A549 (cell line): Measurements from ENCODE around the gene CCDC87. TPM values are rescaled to one million over a fixed set of nuclear protein-coding genes. Genes with fewer than 3 reads are reported as not detected.
A peak's percentile ranks its signal among the peaks of the same experiment; 100 is the strongest.

Experiments used
- BCL3 ChIP-seq: fragments of >200 bp; sonication (Bioruptor Twin); formaldehyde crosslinking; IDR thresholded peaks from 3 replicates; pipeline ENCODE4 v1.6.1; 2016
- BHLHE40 ChIP-seq: IDR thresholded peaks from 2 replicates; pipeline ENCODE4 v1.6.1; 2012; ENCODE audit warnings: low read depth, low read length, inconsistent platforms
- CBX2 ChIP-seq: fragments of 200-600 bp; sonication (generic); IDR thresholded peaks from 2 replicates; pipeline ENCODE4 v1.6.1; 2016; ENCODE audit warnings: low read depth, mild to moderate bottlenecking, borderline replicate concordance
- CBX8 ChIP-seq: fragments of 200-600 bp; sonication (generic); IDR thresholded peaks from 2 replicates; pipeline ENCODE4 v1.6.1; 2016
- CEBPB ChIP-seq, 2 experiments: fragments of >200 bp in 1 of 2; sonication (Bioruptor Twin) in 1 of 2; formaldehyde crosslinking in 1 of 2; IDR thresholded peaks; 2 replicates each; pipeline ENCODE4 v1.6.1; 2012 to 2016
- CHD2 ChIP-seq: fragments of 150-350 bp; IDR thresholded peaks from 2 replicates; pipeline ENCODE4 v1.6.1; 2014; ENCODE audit warnings: low read length; ENCODE audit not compliant: partially characterized antibody
- EHMT2 ChIP-seq: fragments of 200-600 bp; sonication (generic); IDR thresholded peaks from 2 replicates; pipeline ENCODE4 v1.6.1; 2016; ENCODE audit warnings: antibody characterized with exemption, low read depth, mild to moderate bottlenecking, moderate library complexity
- EP300 ChIP-seq, 2 experiments: fragments of >200 bp; sonication (Bioruptor Twin); formaldehyde crosslinking; IDR thresholded peaks; 2 replicates in 1 of 2; 3 replicates in 1 of 2; pipeline ENCODE4 v1.6.1; 2016 to 2017
- ESRRA ChIP-seq: fragments of 150-350 bp; IDR thresholded peaks from 2 replicates; pipeline ENCODE4 v1.6.1; 2014; ENCODE audit warnings: mild to moderate bottlenecking, low read length, borderline replicate concordance
- FOSB ChIP-seq: fragments of 250-450 bp; sonication (Bioruptor Pico); IDR thresholded peaks from 2 replicates; pipeline ENCODE4 v1.5.0; 2020; ENCODE audit warnings: mild to moderate bottlenecking, moderate library complexity
- GATA3 ChIP-seq: IDR thresholded peaks from 2 replicates; pipeline ENCODE4 v1.6.1; 2012; ENCODE audit warnings: borderline replicate concordance
- HDAC2 ChIP-seq: fragments of 200-600 bp; sonication (generic); IDR thresholded peaks from 2 replicates; pipeline ENCODE4 v1.6.1; 2016
- HEYL ChIP-seq: fragments of 250-450 bp; sonication (Bioruptor Pico); IDR thresholded peaks from 2 replicates; pipeline ENCODE4 v1.8.0; 2021; ENCODE audit warnings: mild to moderate bottlenecking, moderate library complexity
- HMGXB4 ChIP-seq: fragments of 250-450 bp; sonication (Bioruptor Pico); IDR thresholded peaks from 2 replicates; pipeline ENCODE4 v1.5.0; 2021; ENCODE audit warnings: mild to moderate bottlenecking, moderate library complexity, borderline replicate concordance
- HOXA7 ChIP-seq: fragments of 250-450 bp; sonication (Bioruptor Pico); IDR thresholded peaks from 2 replicates; pipeline ENCODE4 v1.5.0; 2020; ENCODE audit warnings: mild to moderate bottlenecking, moderate library complexity
- JUN ChIP-seq, 2 experiments: fragments of >200 bp; sonication (Bioruptor Twin); formaldehyde crosslinking; IDR thresholded peaks; 2 replicates in 1 of 2; 3 replicates in 1 of 2; pipeline ENCODE4 v1.6.1; 2016 to 2017
- MAFK ChIP-seq: fragments of 450-650 bp; IDR thresholded peaks from 2 replicates; pipeline ENCODE4 v1.6.1; 2014; ENCODE audit not compliant: partially characterized antibody
- MAX ChIP-seq: IDR thresholded peaks from 2 replicates; pipeline ENCODE4 v1.6.1; 2012
- MAZ ChIP-seq: fragments of 150-350 bp; IDR thresholded peaks from 2 replicates; pipeline ENCODE4 v1.6.1; 2014; ENCODE audit warnings: antibody characterized with exemption, low read depth, low read length, borderline replicate concordance
- NFE2L2 ChIP-seq: fragments of 150-350 bp; conservative IDR thresholded peaks from 2 replicates; pipeline ENCODE4 v1.6.1; 2014; ENCODE audit warnings: low read length
- NR3C1 ChIP-seq: fragments of >200 bp; sonication (Bioruptor Twin); formaldehyde crosslinking; IDR thresholded peaks from 3 replicates; pipeline ENCODE4 v1.6.1; 2017
- PHF8 ChIP-seq: fragments of 200-600 bp; sonication (generic); IDR thresholded peaks from 2 replicates; pipeline ENCODE4 v1.6.1; 2016; ENCODE audit warnings: low read depth, mild to moderate bottlenecking, antibody characterized with exemption, moderate library complexity, borderline replicate concordance
- POLR2A ChIP-seq: IDR thresholded peaks from 2 replicates; pipeline ENCODE4 v1.6.1; 2012; ENCODE audit warnings: mild to moderate bottlenecking, low read length
- POLR2AphosphoS2 ChIP-seq: conservative IDR thresholded peaks from 2 replicates; pipeline ENCODE4 v1.6.1; 2012; ENCODE audit warnings: low read length, improper control_type of control experiment, inconsistent platforms
- RARB ChIP-seq: fragments of 250-450 bp; sonication (Bioruptor Pico); IDR thresholded peaks from 2 replicates; pipeline ENCODE4 v1.8.0; 2021; ENCODE audit warnings: mild to moderate bottlenecking, moderate library complexity
- SMC3 ChIP-seq: fragments of >200 bp; sonication (Bioruptor Twin); formaldehyde crosslinking; IDR thresholded peaks from 3 replicates; pipeline ENCODE4 v1.6.1; 2018; ENCODE audit warnings: inconsistent platforms
- SREBF2 ChIP-seq: fragments of 450-650 bp; IDR thresholded peaks from 2 replicates; pipeline ENCODE4 v1.6.1; 2014; ENCODE audit warnings: mild to moderate bottlenecking, moderate library complexity
- TFCP2L1 ChIP-seq: fragments of 250-450 bp; sonication (Bioruptor Pico); IDR thresholded peaks from 2 replicates; pipeline ENCODE4 v1.5.0; 2021; ENCODE audit warnings: mild to moderate bottlenecking
- TP53 ChIP-seq: fragments of 250-450 bp; sonication (Bioruptor Pico); IDR thresholded peaks from 2 replicates; pipeline ENCODE4 v1.5.0; 2021; ENCODE audit warnings: mild to moderate bottlenecking, moderate library complexity
- ZC3H11A ChIP-seq: fragments of 450-650 bp; IDR thresholded peaks from 2 replicates; pipeline ENCODE4 v1.6.1; 2014; ENCODE audit warnings: antibody characterized with exemption, mild to moderate bottlenecking
- ZNF302 ChIP-seq: fragments of 250-450 bp; sonication (Bioruptor Pico); IDR thresholded peaks from 2 replicates; pipeline ENCODE4 v1.9.0; 2021; ENCODE audit warnings: inconsistent platforms, mild to moderate bottlenecking, moderate library complexity
- ZSCAN20 ChIP-seq: fragments of 250-450 bp; sonication (Bioruptor Pico); IDR thresholded peaks from 2 replicates; pipeline ENCODE4 v1.8.0; 2022; ENCODE audit warnings: mild to moderate bottlenecking, moderate library complexity
- polyA plus RNA-seq, 4 experiments: library from polyadenylated mRNA; depleted of rRNA in 3 of 4; stranded (reverse); fragments of >200 nt; fragmentation: RNase III in 1 of 4; extraction: RNeasy Plus Mini Kit Qiagen cat#74134 plus additional on column Dnase treatment in 1 of 4; gene quantifications; 2 replicates in 3 of 4; 3 replicates in 1 of 4; pipeline ENCODE4 v1.2.3, GENCODE V29; 2011 to 2017
- TF ChIP-seq, protein P1 (sequence below): IDR thresholded peaks from 2 replicates; pipeline ENCODE4 v1.6.1; 2012
- TF ChIP-seq, protein P2 (sequence below): fragments of >200 bp; sonication (Bioruptor Twin); formaldehyde crosslinking; IDR thresholded peaks from 3 replicates; pipeline ENCODE4 v1.5.1; 2016
- TF ChIP-seq, protein P3 (sequence below): fragments of 450-650 bp; IDR thresholded peaks from 2 replicates; pipeline ENCODE4 v1.6.1; 2014; ENCODE audit warnings: antibody characterized with exemption

CCDC87 gene
- polyA plus RNA-seq, 2 of the 4 experiments (the other 2 are of a cell fraction), result 0.47 to 0.68 TPM

DNA sequence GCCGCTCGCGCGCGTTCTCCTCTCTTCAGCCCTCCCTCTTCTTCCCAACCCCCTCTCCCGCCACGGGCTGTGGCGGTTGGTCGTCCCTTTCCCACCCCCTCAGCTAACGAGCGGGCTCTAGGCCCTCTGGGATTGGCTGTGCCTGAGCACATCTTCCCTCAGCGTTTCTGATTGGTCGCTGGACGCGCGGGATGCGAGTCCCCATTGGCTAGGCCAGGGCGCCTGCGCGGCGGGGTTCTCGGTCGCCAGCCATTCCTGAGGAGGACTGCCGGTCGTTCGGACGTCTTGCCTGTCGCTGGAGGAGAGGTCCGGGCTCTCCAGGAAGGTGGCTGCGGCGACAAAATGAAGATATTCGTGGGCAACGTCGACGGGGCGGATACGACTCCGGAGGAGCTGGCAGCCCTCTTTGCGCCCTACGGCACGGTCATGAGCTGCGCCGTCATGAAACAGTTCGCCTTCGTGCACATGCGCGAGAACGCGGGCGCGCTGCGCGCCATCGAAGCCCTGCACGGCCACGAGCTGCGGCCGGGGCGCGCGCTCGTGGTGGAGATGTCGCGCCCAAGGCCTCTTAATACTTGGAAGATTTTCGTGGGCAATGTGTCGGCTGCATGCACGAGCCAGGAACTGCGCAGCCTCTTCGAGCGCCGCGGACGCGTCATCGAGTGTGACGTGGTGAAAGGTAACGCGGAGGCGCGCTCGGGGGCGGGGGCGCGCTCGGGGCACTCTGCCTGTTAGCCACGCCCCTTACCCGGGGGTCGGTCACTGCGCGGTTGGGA lies 23.7 kb upstream of the CCDC87 start, which contains the start of gene RBM14 (continued):
- TF ChIP-seq HMGXB4 (CRISPR knock-in tag), result peak; percentile 29; the same call in 1 of the 2 replicates
- TF ChIP-seq NFE2L2, result no peak
- no peak for TF ChIP-seq ZNF302 (CRISPR knock-in tag)
- TF ChIP-seq HEYL, result peak; percentile 67; the same call in 1 of the 2 replicates
- TF ChIP-seq RARB (CRISPR knock-in tag), result no peak
- no peak for TF ChIP-seq CEBPB (IDR thresholded peaks at IDR 0.05)
- no peak for TF ChIP-seq SREBF2
- TF ChIP-seq, protein P1, sequence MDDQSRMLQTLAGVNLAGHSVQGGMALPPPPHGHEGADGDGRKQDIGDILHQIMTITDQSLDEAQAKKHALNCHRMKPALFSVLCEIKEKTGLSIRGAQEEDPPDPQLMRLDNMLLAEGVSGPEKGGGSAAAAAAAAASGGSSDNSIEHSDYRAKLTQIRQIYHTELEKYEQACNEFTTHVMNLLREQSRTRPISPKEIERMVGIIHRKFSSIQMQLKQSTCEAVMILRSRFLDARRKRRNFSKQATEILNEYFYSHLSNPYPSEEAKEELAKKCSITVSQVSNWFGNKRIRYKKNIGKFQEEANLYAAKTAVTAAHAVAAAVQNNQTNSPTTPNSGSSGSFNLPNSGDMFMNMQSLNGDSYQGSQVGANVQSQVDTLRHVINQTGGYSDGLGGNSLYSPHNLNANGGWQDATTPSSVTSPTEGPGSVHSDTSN, result no peak
- no peak for TF ChIP-seq NR3C1
- peak; percentile 95; the same call in 1 of the 2 replicates for TF ChIP-seq PHF8
- TF ChIP-seq, protein P2, sequence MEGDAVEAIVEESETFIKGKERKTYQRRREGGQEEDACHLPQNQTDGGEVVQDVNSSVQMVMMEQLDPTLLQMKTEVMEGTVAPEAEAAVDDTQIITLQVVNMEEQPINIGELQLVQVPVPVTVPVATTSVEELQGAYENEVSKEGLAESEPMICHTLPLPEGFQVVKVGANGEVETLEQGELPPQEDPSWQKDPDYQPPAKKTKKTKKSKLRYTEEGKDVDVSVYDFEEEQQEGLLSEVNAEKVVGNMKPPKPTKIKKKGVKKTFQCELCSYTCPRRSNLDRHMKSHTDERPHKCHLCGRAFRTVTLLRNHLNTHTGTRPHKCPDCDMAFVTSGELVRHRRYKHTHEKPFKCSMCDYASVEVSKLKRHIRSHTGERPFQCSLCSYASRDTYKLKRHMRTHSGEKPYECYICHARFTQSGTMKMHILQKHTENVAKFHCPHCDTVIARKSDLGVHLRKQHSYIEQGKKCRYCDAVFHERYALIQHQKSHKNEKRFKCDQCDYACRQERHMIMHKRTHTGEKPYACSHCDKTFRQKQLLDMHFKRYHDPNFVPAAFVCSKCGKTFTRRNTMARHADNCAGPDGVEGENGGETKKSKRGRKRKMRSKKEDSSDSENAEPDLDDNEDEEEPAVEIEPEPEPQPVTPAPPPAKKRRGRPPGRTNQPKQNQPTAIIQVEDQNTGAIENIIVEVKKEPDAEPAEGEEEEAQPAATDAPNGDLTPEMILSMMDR, result no peak
- no peak for TF ChIP-seq SMC3
- no peak for TF ChIP-seq FOSB (CRISPR knock-in tag)
- peak; percentile 94 for TF ChIP-seq POLR2A
- 0 out of 2 replicates have a peak, but pooled peaks have one; percentile 24 for TF ChIP-seq TFCP2L1
- no peak for TF ChIP-seq MAFK
- no peak for TF ChIP-seq CBX8
- TF ChIP-seq, protein P3, sequence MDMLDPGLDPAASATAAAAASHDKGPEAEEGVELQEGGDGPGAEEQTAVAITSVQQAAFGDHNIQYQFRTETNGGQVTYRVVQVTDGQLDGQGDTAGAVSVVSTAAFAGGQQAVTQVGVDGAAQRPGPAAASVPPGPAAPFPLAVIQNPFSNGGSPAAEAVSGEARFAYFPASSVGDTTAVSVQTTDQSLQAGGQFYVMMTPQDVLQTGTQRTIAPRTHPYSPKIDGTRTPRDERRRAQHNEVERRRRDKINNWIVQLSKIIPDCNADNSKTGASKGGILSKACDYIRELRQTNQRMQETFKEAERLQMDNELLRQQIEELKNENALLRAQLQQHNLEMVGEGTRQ, result no peak
- TF ChIP-seq ESRRA, result no peak
- TF ChIP-seq HOXA7 (CRISPR knock-in tag), result no peak
- no peak for TF ChIP-seq BHLHE40
- TF ChIP-seq CBX2, result no peak
- peak; percentile 91; the same call in 2 of the 3 replicates for TF ChIP-seq BCL3
- TF ChIP-seq ZSCAN20, result no peak
- no peak for TF ChIP-seq EP300 (IDR thresholded peaks at IDR 0.05)
- peak; percentile 94 to 97 for TF ChIP-seq JUN (IDR thresholded peaks at IDR 0.05)
- no peak; the same call in 1 of the 2 replicates for TF ChIP-seq GATA3
- TF ChIP-seq POLR2AphosphoS2, result no peak
- peak; percentile 88 for TF ChIP-seq MAX
- TF ChIP-seq CHD2, result no peak
- peak; percentile 72 for TF ChIP-seq MAZ
- no peak for TF ChIP-seq HDAC2
- TF ChIP-seq EHMT2, result no peak
- TF ChIP-seq TP53 (CRISPR knock-in tag), result 0 out of 2 replicates have a peak, but pooled peaks have one; percentile 75
- TF ChIP-seq ZC3H11A, result no peak
